ENCODE results near the gene SV2C. TPM values are rescaled to one million over a fixed set of nuclear protein-coding genes. Genes with fewer than 3 reads are reported as not detected.
A peak's percentile ranks its signal among the peaks of the same experiment; 100 is the strongest.

SV2C gene
- total RNA-seq, 1 donor from 2014 or later: 3.4 TPM

DNA sequence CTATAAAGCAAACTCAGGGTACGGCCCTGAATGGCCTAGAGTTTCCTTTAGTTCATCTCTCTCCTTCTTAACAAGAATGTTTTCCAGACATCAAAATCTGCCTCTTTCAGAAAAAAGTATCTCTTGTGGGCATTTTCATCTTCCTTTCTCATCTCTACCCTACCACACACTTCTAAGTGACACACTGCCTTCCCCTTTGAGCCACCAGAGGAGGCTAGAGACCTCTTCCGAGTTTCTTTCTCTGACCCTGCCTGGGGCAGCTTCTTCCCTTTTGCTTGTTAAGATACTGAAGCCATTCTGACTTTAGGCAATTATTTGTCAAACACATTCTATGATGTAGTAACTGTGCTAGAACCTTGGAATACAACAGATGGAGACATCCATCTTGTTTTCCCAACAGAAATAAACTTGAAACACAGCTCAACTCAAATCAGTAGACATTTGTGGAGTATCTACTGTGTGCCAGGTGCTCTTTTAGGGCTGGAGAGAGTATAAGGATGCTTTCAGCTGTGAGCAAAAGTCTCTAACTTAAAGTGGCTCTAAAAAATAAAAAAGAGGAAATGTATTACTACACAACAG lies 8.6 kb upstream of the SV2C start:
- no peak for TF ChIP-seq POLR2AphosphoS5 (IDR thresholded peaks at IDR 0.05; ENCODE audit: insufficient read depth in 1 of 2, low read depth in 1 of 2)
- no peak for TF ChIP-seq POLR2A (IDR thresholded peaks at IDR 0.05)
- TF ChIP-seq, protein P1, sequence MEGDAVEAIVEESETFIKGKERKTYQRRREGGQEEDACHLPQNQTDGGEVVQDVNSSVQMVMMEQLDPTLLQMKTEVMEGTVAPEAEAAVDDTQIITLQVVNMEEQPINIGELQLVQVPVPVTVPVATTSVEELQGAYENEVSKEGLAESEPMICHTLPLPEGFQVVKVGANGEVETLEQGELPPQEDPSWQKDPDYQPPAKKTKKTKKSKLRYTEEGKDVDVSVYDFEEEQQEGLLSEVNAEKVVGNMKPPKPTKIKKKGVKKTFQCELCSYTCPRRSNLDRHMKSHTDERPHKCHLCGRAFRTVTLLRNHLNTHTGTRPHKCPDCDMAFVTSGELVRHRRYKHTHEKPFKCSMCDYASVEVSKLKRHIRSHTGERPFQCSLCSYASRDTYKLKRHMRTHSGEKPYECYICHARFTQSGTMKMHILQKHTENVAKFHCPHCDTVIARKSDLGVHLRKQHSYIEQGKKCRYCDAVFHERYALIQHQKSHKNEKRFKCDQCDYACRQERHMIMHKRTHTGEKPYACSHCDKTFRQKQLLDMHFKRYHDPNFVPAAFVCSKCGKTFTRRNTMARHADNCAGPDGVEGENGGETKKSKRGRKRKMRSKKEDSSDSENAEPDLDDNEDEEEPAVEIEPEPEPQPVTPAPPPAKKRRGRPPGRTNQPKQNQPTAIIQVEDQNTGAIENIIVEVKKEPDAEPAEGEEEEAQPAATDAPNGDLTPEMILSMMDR (IDR thresholded peaks at IDR 0.05): no peak
- no peak overlapping the region for H3K4me3 ChIP-seq
- no peaks in the 10 kb centered on the region for H3K9me3 ChIP-seq
- H3K4me1 ChIP-seq: no peaks in the 10 kb centered on the region
- no peaks in the 10 kb centered on the region for H3K27me3 ChIP-seq
- H3K27ac ChIP-seq: no peak overlapping the region
- intact Hi-C loops (cut with DNase I): no loop called here
- DNase-seq (ENCODE audit: extremely low spot score in 2 of 2): no peak
- no peaks in the 10 kb centered on the region for H3K36me3 ChIP-seq

DNA sequence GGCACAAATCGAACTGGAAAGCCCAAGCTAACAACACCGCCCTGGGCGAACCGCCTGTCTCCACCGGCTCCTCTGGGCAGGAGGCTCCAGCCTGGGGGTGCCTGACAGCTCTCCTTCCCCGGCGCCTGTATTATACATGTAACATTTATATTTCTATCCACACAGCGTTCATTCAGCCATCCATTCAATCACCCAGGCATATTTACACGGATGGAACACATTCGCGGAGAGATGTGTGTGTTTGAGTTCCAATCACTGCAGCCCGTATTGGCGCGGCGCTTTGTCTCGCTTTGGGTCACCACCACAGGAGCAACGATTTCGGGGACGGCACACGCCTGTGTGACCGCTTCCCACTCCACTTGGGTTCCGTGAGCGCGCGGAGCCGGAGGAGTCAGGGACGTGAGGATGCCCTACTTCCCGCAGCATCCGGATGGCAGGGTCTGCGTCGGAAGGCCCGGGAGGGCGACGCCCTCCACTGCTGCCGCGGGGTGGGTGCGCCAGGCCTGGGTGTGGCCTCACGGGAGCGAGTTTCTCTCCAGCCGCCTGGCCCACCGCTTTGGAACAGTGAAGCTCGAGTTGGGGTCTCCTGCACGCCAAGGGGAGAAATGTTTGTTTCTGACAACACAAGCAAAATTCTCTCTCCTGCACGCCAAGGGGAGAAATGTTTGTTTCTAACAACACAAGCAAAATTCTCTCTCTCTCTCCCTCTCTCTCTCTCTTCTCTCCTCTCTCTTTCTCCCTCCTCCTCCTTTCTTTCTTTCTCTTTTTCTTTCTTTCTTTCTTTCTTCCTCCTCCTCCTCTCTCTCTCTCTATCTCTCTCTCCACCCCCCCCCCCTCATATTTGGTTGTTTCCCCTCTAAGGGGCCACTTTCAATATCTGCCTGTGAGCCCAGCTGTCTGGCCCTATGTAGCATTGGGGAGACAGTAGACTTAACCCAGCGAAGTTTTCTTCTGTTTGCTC lies 1.1 kb upstream of the SV2C start:
- intact Hi-C loops (cut with DNase I): no loop called here
- Histone ChIP-seq H3K36me3 (no peaks in the 10 kb centered on the region), H3K4me1 (peaks cover 23% of the 10 kb centered on the region), H3K27ac (no peak overlapping the region), H3K27me3 (no peaks in the 10 kb centered on the region), H3K9me3 (no peaks in the 10 kb centered on the region), H3K4me3 (no peak overlapping the region)
- TF ChIP-seq, protein P1 (IDR thresholded peaks at IDR 0.05): no peak
- TF ChIP-seq POLR2AphosphoS5 (IDR thresholded peaks at IDR 0.05; ENCODE audit: insufficient read depth in 1 of 2, low read depth in 1 of 2) (no peak), POLR2A (IDR thresholded peaks at IDR 0.05) (no peak)
- no peak for DNase-seq (ENCODE audit: extremely low spot score in 2 of 2)

DNA sequence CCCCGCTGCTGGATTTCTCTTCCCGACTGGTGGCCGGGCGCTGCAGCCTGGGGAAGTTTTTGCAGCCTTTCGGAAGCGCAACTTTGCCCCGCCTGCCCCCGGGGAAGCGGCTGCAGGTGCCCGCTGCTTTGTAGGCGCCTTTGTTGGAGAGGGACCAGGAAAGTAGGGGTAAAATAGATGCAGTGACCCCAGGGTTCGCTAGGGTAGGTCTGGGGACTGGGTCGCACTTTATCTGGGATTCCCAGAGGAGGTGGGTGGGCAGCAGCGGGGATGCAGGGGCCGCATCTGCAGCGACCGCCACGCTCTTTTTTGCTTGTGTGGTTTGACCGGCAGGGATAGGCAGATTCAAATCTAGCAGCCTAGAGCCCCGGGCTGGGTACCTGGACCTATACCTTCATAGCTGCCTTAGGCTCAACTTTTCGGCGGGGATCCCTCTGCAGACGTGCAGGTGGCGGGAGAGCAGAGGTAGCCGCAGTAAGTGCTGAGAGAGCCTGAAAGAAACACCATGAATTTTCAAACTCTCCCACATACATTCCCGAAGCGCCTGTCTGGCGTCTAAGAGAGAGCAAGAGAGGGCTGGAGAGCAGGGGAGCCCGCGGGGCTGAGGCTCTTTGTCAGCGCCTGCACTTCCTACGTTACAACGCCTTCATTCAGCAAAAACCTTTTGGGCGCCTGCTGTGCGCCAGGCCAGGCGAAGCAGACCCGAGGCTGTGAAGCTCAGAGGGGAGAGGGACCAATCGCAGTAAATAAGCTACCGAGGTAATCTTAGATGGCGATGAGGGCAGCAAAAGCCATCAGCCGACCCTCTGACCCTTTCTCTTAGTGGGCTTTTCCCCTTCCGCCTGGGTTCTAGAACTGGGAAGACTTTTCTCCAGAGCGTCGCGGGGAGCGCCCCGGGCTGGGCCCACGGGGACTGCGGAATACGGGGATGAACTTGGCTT lies 642 bp downstream of the SV2C start:
- Histone ChIP-seq H3K9me3 (no peaks in the 10 kb centered on the region), H3K4me3 (peak overlapping the region; percentile 11 to 23), H3K27me3 (no peaks in the 10 kb centered on the region), H3K36me3 (no peaks in the 10 kb centered on the region), H3K27ac (no peak overlapping the region), H3K4me1 (peaks cover 23% of the 10 kb centered on the region)
- no peak for TF ChIP-seq POLR2A (IDR thresholded peaks at IDR 0.05)
- TF ChIP-seq POLR2AphosphoS5 (IDR thresholded peaks at IDR 0.05; ENCODE audit: insufficient read depth in 1 of 2, low read depth in 1 of 2): no peak
- TF ChIP-seq, protein P1 (IDR thresholded peaks at IDR 0.05): no peak
- intact Hi-C loops (cut with DNase I): no loop called here
- no peak for DNase-seq (ENCODE audit: extremely low spot score in 2 of 2)

DNA sequence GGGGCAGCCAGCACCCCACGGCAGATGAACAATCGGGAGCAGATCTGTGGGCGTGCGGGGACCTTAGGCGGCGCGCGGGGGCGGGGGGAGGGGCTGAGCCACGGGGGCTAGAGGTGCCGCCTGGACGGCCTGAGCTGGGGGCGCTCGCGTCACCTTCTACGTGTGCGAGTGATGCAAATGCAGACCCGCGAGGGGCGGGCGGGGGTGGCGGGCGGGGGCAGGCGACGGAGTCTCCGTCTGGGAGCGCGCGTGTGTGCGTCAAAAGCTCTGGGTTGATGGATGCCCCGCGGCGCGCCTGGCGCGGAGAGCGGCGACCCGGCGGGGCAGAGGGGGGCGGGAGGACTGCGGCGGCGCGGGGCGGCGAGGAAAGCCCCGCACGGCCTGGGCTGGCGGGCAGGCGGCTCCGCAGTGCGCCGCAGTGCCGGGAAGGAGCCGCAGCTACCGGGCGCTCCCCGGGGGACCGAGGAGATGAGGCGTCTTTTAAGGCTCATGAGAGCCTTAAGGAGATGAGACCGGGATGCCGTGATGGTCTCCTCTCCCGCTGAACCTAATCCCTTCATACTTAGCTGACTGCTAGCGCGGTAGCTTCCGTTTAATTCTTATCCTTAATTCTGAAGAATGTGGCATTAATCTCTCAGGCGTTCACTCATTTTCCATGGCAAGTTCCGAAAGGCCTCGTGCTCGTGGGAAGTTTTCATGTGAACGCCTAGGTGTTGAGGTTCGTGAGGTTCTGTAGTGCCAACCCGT lies 1.5 kb downstream of the SV2C start:
- intact Hi-C loops (cut with DNase I): no loop called here
- no peaks in the 10 kb centered on the region for H3K36me3 ChIP-seq
- TF ChIP-seq, protein P1 (IDR thresholded peaks at IDR 0.05): no peak
- TF ChIP-seq POLR2AphosphoS5 (IDR thresholded peaks at IDR 0.05; ENCODE audit: insufficient read depth in 1 of 2, low read depth in 1 of 2) (no peak), POLR2A (IDR thresholded peaks at IDR 0.05) (no peak)
- H3K4me3 ChIP-seq: no peak overlapping the region
- H3K4me1 ChIP-seq: peaks cover 23% of the 10 kb centered on the region
- no peak overlapping the region for H3K27ac ChIP-seq
- no peaks in the 10 kb centered on the region for H3K27me3 ChIP-seq
- no peaks in the 10 kb centered on the region for H3K9me3 ChIP-seq
- no peak for DNase-seq (ENCODE audit: extremely low spot score in 2 of 2)

Measured in vagina (tissue), 2 donors.